ENCODE measurements around the gene RNF148.

DNA sequence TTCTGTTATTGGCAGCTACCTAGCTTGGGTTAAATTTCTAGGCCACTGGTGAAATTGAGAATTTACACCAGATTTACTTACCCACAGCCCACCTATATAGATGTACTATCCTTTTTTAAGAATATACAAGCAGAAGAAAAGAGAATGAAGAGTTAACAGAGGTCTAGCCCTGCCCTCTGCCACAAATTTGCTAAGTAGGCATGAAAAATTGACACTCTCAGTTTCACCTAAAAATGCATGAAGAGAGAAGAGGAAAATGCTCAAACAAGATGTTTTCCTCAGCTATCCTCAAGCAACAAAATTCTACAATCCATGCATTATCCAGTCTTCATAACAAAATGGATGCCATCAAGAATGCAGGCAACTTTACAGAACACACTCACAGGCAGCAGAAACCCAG, 24.6 kb upstream of the RNF148 start:
- TF ChIP-seq, protein P1, sequence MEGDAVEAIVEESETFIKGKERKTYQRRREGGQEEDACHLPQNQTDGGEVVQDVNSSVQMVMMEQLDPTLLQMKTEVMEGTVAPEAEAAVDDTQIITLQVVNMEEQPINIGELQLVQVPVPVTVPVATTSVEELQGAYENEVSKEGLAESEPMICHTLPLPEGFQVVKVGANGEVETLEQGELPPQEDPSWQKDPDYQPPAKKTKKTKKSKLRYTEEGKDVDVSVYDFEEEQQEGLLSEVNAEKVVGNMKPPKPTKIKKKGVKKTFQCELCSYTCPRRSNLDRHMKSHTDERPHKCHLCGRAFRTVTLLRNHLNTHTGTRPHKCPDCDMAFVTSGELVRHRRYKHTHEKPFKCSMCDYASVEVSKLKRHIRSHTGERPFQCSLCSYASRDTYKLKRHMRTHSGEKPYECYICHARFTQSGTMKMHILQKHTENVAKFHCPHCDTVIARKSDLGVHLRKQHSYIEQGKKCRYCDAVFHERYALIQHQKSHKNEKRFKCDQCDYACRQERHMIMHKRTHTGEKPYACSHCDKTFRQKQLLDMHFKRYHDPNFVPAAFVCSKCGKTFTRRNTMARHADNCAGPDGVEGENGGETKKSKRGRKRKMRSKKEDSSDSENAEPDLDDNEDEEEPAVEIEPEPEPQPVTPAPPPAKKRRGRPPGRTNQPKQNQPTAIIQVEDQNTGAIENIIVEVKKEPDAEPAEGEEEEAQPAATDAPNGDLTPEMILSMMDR (IDR thresholded peaks at IDR 0.05; ENCODE audit: low read depth, low read length, missing input control), result no peak
- no peak for TF ChIP-seq EGR1 (IDR thresholded peaks at IDR 0.05; ENCODE audit: low read depth in 2 of 2)
- TF ChIP-seq RAD21 (IDR thresholded peaks at IDR 0.05), result no peak
- TF ChIP-seq FOXA1 (IDR thresholded peaks at IDR 0.05), result no peak
- TF ChIP-seq YY1 (IDR thresholded peaks at IDR 0.05), result no peak
- TF ChIP-seq JUND (IDR thresholded peaks at IDR 0.05), result no peak
- TF ChIP-seq FOXA2 (IDR thresholded peaks at IDR 0.05), result no peak
- TF ChIP-seq, protein P2, sequence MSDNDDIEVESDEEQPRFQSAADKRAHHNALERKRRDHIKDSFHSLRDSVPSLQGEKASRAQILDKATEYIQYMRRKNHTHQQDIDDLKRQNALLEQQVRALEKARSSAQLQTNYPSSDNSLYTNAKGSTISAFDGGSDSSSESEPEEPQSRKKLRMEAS (IDR thresholded peaks at IDR 0.05), result no peak
- no peak for TF ChIP-seq RXRA (IDR thresholded peaks at IDR 0.05)
- TF ChIP-seq, protein P3, sequence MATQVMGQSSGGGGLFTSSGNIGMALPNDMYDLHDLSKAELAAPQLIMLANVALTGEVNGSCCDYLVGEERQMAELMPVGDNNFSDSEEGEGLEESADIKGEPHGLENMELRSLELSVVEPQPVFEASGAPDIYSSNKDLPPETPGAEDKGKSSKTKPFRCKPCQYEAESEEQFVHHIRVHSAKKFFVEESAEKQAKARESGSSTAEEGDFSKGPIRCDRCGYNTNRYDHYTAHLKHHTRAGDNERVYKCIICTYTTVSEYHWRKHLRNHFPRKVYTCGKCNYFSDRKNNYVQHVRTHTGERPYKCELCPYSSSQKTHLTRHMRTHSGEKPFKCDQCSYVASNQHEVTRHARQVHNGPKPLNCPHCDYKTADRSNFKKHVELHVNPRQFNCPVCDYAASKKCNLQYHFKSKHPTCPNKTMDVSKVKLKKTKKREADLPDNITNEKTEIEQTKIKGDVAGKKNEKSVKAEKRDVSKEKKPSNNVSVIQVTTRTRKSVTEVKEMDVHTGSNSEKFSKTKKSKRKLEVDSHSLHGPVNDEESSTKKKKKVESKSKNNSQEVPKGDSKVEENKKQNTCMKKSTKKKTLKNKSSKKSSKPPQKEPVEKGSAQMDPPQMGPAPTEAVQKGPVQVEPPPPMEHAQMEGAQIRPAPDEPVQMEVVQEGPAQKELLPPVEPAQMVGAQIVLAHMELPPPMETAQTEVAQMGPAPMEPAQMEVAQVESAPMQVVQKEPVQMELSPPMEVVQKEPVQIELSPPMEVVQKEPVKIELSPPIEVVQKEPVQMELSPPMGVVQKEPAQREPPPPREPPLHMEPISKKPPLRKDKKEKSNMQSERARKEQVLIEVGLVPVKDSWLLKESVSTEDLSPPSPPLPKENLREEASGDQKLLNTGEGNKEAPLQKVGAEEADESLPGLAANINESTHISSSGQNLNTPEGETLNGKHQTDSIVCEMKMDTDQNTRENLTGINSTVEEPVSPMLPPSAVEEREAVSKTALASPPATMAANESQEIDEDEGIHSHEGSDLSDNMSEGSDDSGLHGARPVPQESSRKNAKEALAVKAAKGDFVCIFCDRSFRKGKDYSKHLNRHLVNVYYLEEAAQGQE (IDR thresholded peaks at IDR 0.05), result no peak
- TF ChIP-seq, protein P4, sequence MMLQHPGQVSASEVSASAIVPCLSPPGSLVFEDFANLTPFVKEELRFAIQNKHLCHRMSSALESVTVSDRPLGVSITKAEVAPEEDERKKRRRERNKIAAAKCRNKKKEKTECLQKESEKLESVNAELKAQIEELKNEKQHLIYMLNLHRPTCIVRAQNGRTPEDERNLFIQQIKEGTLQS (IDR thresholded peaks at IDR 0.05), result no peak
- no peak for TF ChIP-seq TAF1 (conservative IDR thresholded peaks at IDR 0.05)
- TF ChIP-seq SP1 (IDR thresholded peaks at IDR 0.05), result no peak

Measured in liver (tissue), 3 donors.